Measurements from ENCODE around the gene SYNGR2. TPM values are rescaled to one million over a fixed set of nuclear protein-coding genes. Genes with fewer than 3 reads are reported as not detected.

SYNGR2 gene
- total RNA-seq, 1 donor from 2014 or later = 57.6 TPM

- no peak for DNase-seq (ENCODE audit: low spot score)
- H3K9me3 Mint-ChIP-seq (ENCODE audit: low read depth) = no peaks in the 10 kb centered on the region
- H3K4me3 Mint-ChIP-seq (ENCODE audit: unreplicated experiment) = no peak overlapping the region
- H3K4me1 Mint-ChIP-seq (ENCODE audit: low read depth) = peaks cover 3% of the 10 kb centered on the region
- peaks cover 4% of the 10 kb centered on the region for H3K36me3 Mint-ChIP-seq (ENCODE audit: low read depth)
- no peaks in the 10 kb centered on the region for H3K27me3 Mint-ChIP-seq (ENCODE audit: low read depth)
- H3K27ac Mint-ChIP-seq (ENCODE audit: unreplicated experiment) = no peak overlapping the region
- TF ChIP-seq CTCF (IDR thresholded peaks at IDR 0.05) = peak; percentile 22
Measured at GRCh38 chr17:78206298-78206697, 37.9 kb downstream of the SYNGR2 start.

GRCh38 chr17:78208486-78208885 is 40.1 kb downstream of the SYNGR2 start:
- no peak for TF ChIP-seq CTCF (IDR thresholded peaks at IDR 0.05)

GRCh38 chr17:78210111-78210510 is 41.7 kb downstream of the SYNGR2 start:
- Mint-ChIP-seq H3K27me3 (ENCODE audit: low read depth) (no peaks in the 10 kb centered on the region), H3K4me1 (ENCODE audit: low read depth) (peaks cover 16% of the 10 kb centered on the region), H3K4me3 (ENCODE audit: unreplicated experiment) (no peak overlapping the region), H3K27ac (ENCODE audit: unreplicated experiment) (no peak overlapping the region), H3K36me3 (ENCODE audit: low read depth) (peaks cover 2% of the 10 kb centered on the region), H3K9me3 (ENCODE audit: low read depth) (no peaks in the 10 kb centered on the region)
- TF ChIP-seq CTCF (IDR thresholded peaks at IDR 0.05) = no peak
- no peak for DNase-seq (ENCODE audit: low spot score)

More at GRCh38 chr17:78208486-78208885, 40.1 kb downstream of the SYNGR2 start:
- Mint-ChIP-seq H3K27ac (ENCODE audit: unreplicated experiment) (no peak overlapping the region), H3K4me3 (ENCODE audit: unreplicated experiment) (no peak overlapping the region), H3K27me3 (ENCODE audit: low read depth) (no peaks in the 10 kb centered on the region), H3K36me3 (ENCODE audit: low read depth) (peaks cover 4% of the 10 kb centered on the region), H3K4me1 (ENCODE audit: low read depth) (peaks cover 12% of the 10 kb centered on the region), H3K9me3 (ENCODE audit: low read depth) (no peaks in the 10 kb centered on the region)
- no peak for DNase-seq (ENCODE audit: low spot score)

GRCh38 chr17:78211032-78211431 is 42.7 kb downstream of the SYNGR2 start:
- Mint-ChIP-seq H3K36me3 (ENCODE audit: low read depth) (no peaks in the 10 kb centered on the region), H3K27me3 (ENCODE audit: low read depth) (no peaks in the 10 kb centered on the region), H3K4me1 (ENCODE audit: low read depth) (peaks cover 22% of the 10 kb centered on the region), H3K27ac (ENCODE audit: unreplicated experiment) (no peak overlapping the region), H3K9me3 (ENCODE audit: low read depth) (no peaks in the 10 kb centered on the region), H3K4me3 (ENCODE audit: unreplicated experiment) (no peak overlapping the region)
- DNase-seq (ENCODE audit: low spot score) = no peak
- TF ChIP-seq CTCF (IDR thresholded peaks at IDR 0.05) = no peak

GRCh38 chr17:78214016-78214705 is 45.8 kb downstream of the SYNGR2 start, which contains the start of gene BIRC5:
TSS of gene BIRC5 (plus strand) at chr17:78214253. CDS start at chr17:78214317, 64 bp downstream.
- no peaks in the 10 kb centered on the region for H3K9me3 Mint-ChIP-seq (ENCODE audit: low read depth)
- H3K4me1 Mint-ChIP-seq (ENCODE audit: low read depth) = peaks cover 22% of the 10 kb centered on the region
- no peak for TF ChIP-seq CTCF (IDR thresholded peaks at IDR 0.05)
- H3K36me3 Mint-ChIP-seq (ENCODE audit: low read depth) = no peaks in the 10 kb centered on the region
- H3K27me3 Mint-ChIP-seq (ENCODE audit: low read depth) = no peaks in the 10 kb centered on the region
- H3K27ac Mint-ChIP-seq (ENCODE audit: unreplicated experiment) = peak within 1 kb of the TSS; percentile 68
- peak within 1 kb of the TSS; percentile 81 for H3K4me3 Mint-ChIP-seq (ENCODE audit: unreplicated experiment)
- no peak for DNase-seq (ENCODE audit: low spot score)
